SK-N-SH (cell line): ENCODE measurements around the gene NRF1. TPM values are rescaled to one million over a fixed set of nuclear protein-coding genes. Genes with fewer than 3 reads are reported as not detected.

Experiments
- CTCF ChIA-PET: fragments of 300-600, 350-600 bp; formaldehyde crosslinking; extraction: SDS; loops from one replicate; lab custom pipeline; 2021; lab: Yijun Ruan, JAX
- POLR2A ChIA-PET: fragments of 350-600 bp; sonication (Branson Sonifier 250); formaldehyde crosslinking; extraction: SDS; loops from one replicate; lab custom pipeline; 2020; ENCODE audit warnings: antibody characterized with exemption, inconsistent platforms; lab: Yijun Ruan, JAX
- DNase-seq: peaks from one replicate; pipeline ENCODE4 v3.0.0; 2012
- H2AFZ ChIP-seq: fragments of 200-600 bp; sonication (generic); 2 replicates; pipeline ENCODE4 v1.8.1; 2016; ENCODE audit warnings: antibody characterized with exemption, mild to moderate bottlenecking, low read depth
- H3F3A ChIP-seq: fragments of 200-600 bp; sonication (generic); replicated peaks from 2 replicates; pipeline ENCODE3; 2016; ENCODE audit warnings: antibody characterized with exemption, mild to moderate bottlenecking; ENCODE audit not compliant: insufficient read depth
- H3K27ac ChIP-seq, 2 experiments: fragments of 200-500 bp in 1 of 2; fragments of 200-600 bp in 1 of 2; sonication (Bioruptor generic) in 1 of 2; sonication (generic), shearing (Covaris generic) in 1 of 2; 2 replicates each; pipeline versions ENCODE4 v1.5.1 to v1.6.1; 2014 to 2016; ENCODE audit warnings: low read depth in 2 of 2, inconsistent platforms in 1 of 2, low read length in 1 of 2, mild to moderate bottlenecking in 1 of 2, mixed read lengths in 1 of 2
- H3K27me3 ChIP-seq: fragments of 200-600 bp; sonication (generic), shearing (Covaris generic); 2 replicates; pipeline ENCODE4 v1.6.1; 2016; ENCODE audit warnings: mixed run types; ENCODE audit not compliant: insufficient read depth
- H3K36me3 ChIP-seq, 2 experiments: fragments of 200-500 bp in 1 of 2; fragments of 200-600 bp in 1 of 2; sonication (Bioruptor generic) in 1 of 2; sonication (generic) in 1 of 2; replicated peaks in 1 of 2; 2 replicates each; pipeline versions ENCODE3 to v1.5.1; 2014 to 2016; ENCODE audit warnings: low read length in 1 of 2, mild to moderate bottlenecking in 1 of 2; ENCODE audit not compliant: insufficient read depth in 2 of 2, control insufficient read depth in 1 of 2
- H3K4me1 ChIP-seq, 2 experiments: fragments of 200-500 bp in 1 of 2; fragments of 200-600 bp in 1 of 2; sonication (Bioruptor generic) in 1 of 2; sonication (generic), shearing (Covaris generic) in 1 of 2; 2 replicates each; pipeline versions ENCODE4 v1.5.1 to v1.6.1; 2014 to 2016; ENCODE audit warnings: low read depth in 1 of 2, low read length in 1 of 2, mixed run types in 1 of 2; ENCODE audit not compliant: insufficient read depth in 2 of 2, control insufficient read depth in 1 of 2
- H3K4me2 ChIP-seq: fragments of 200-600 bp; sonication (generic), shearing (Covaris generic); 2 replicates; pipeline ENCODE4 v1.6.1; 2017; ENCODE audit warnings: mixed run types
- H3K4me3 ChIP-seq, 2 experiments: fragments of 200-500 bp in 1 of 2; fragments of 200-600 bp in 1 of 2; sonication (Bioruptor generic) in 1 of 2; sonication (generic), shearing (Covaris generic) in 1 of 2; 2 replicates each; pipeline versions ENCODE4 v1.5.1 to v1.8.1; 2014 to 2016; ENCODE audit warnings: low read depth in 2 of 2, inconsistent platforms in 1 of 2, low read length in 1 of 2, mild to moderate bottlenecking in 1 of 2, mixed read lengths in 1 of 2, moderate library complexity in 1 of 2
- H3K79me2 ChIP-seq: fragments of 200-600 bp; sonication (generic); 2 replicates; pipeline ENCODE4 v1.8.1; 2017; ENCODE audit warnings: mild to moderate bottlenecking; ENCODE audit not compliant: insufficient read depth
- H3K9ac ChIP-seq: fragments of 200-600 bp; sonication (generic); 2 replicates; pipeline ENCODE4 v1.6.1; 2017; ENCODE audit warnings: mixed run types
- H3K9me2 ChIP-seq: fragments of 200-600 bp; sonication (generic); 2 replicates; pipeline ENCODE4 v1.6.1; 2017; ENCODE audit warnings: mixed run types
- H3K9me3 ChIP-seq: fragments of 200-600 bp; sonication (generic); 2 replicates; pipeline ENCODE4 v1.6.1; 2017; ENCODE audit warnings: mixed run types, mild to moderate bottlenecking, moderate library complexity
- H4K20me1 ChIP-seq: fragments of 200-600 bp; sonication (generic); 2 replicates; pipeline ENCODE4 v1.6.1; 2017; ENCODE audit warnings: mild to moderate bottlenecking, mixed run types; ENCODE audit not compliant: insufficient read depth
- CHD2 ChIP-seq: fragments of 150-350 bp; IDR thresholded peaks from 2 replicates; pipeline ENCODE4 v1.6.1; 2018; ENCODE audit warnings: low read length; ENCODE audit not compliant: partially characterized antibody
- EP300 ChIP-seq, 2 experiments: IDR thresholded peaks; 2 replicates each; pipeline versions ENCODE4 v1.4.0 to v1.6.1; 2012; ENCODE audit warnings: borderline replicate concordance in 1 of 2, low read depth in 1 of 2, low read length in 1 of 2
- FOSL2 ChIP-seq: IDR thresholded peaks from 2 replicates; pipeline ENCODE4 v1.4.0; 2012; ENCODE audit warnings: low read depth, mild to moderate bottlenecking, moderate library complexity, borderline replicate concordance
- FOXJ3 ChIP-seq: sonication (generic); formaldehyde crosslinking; IDR thresholded peaks from 2 replicates; pipeline ENCODE4 v1.5.1; 2020; ENCODE audit warnings: mild to moderate bottlenecking, missing genetic modification reagents
- FOXM1 ChIP-seq: IDR thresholded peaks from 2 replicates; pipeline ENCODE4 v1.4.0; 2012; ENCODE audit warnings: low read depth, mild to moderate bottlenecking
- GABPA ChIP-seq: IDR thresholded peaks from 2 replicates; pipeline ENCODE4 v1.4.0; 2012; ENCODE audit warnings: low read depth, mild to moderate bottlenecking
- JUND ChIP-seq: IDR thresholded peaks from 2 replicates; pipeline ENCODE4 v1.4.0; 2012
- MEF2A ChIP-seq: IDR thresholded peaks from 2 replicates; pipeline ENCODE4 v1.4.0; 2012; ENCODE audit warnings: low read depth, borderline replicate concordance
- MXI1 ChIP-seq: IDR thresholded peaks from 2 replicates; pipeline ENCODE4 v1.6.1; 2012; ENCODE audit warnings: mild to moderate bottlenecking, low read depth, low read length, improper control_type of control experiment
- POLR2AphosphoS5 ChIP-seq: IDR thresholded peaks from 2 replicates; pipeline ENCODE4 v1.6.1; 2012; ENCODE audit warnings: low read depth, low read length
- RCOR1 ChIP-seq: fragments of 150-350 bp; IDR thresholded peaks from 2 replicates; pipeline ENCODE4 v1.6.1; 2017; ENCODE audit warnings: antibody characterized with exemption, low read length
- RFX5 ChIP-seq: IDR thresholded peaks from 2 replicates; pipeline ENCODE4 v1.6.1; 2012; ENCODE audit warnings: mild to moderate bottlenecking, improper control_type of control experiment, low read length
- RXRA ChIP-seq: IDR thresholded peaks from 2 replicates; pipeline ENCODE4 v1.4.0; 2012; ENCODE audit warnings: low read depth, mild to moderate bottlenecking, borderline replicate concordance
- SMC3 ChIP-seq: IDR thresholded peaks from 2 replicates; pipeline ENCODE4 v1.6.1; 2012; ENCODE audit warnings: low read depth, low read length, improper control_type of control experiment
- TCF12 ChIP-seq: IDR thresholded peaks from 2 replicates; pipeline ENCODE4 v1.4.0; 2012
- YY1 ChIP-seq: IDR thresholded peaks from 2 replicates; pipeline ENCODE4 v1.4.0; 2012; ENCODE audit warnings: low read depth, mild to moderate bottlenecking
- WGBS: methylation state at CpG from one replicate; pipeline ENCODE4 v1.1.6; 2017; ENCODE audit warnings: low lambda C conversion rate; 5-methylcytosine and 5-hydroxymethylcytosine counted together
- polyA plus RNA-seq, 3 experiments: library from polyadenylated mRNA; depleted of rRNA; stranded (reverse); fragments of >200 nt; gene quantifications; 2 replicates each; pipeline ENCODE4 v1.2.3, GENCODE V29; 2012
- TF ChIP-seq, protein P1 (sequence below): fragments of 150-350 bp; IDR thresholded peaks from 2 replicates; pipeline ENCODE4 v1.6.1; 2017; ENCODE audit warnings: antibody characterized with exemption, low read length, low read depth, borderline replicate concordance
- TF ChIP-seq, protein P2 (sequence below): fragments of 200-600 bp; sonication (generic); IDR thresholded peaks from 2 replicates; pipeline ENCODE4 v1.6.1; 2017; ENCODE audit warnings: antibody characterized with exemption, mild to moderate bottlenecking, moderate library complexity
- TF ChIP-seq, protein P3 (sequence below): IDR thresholded peaks from 2 replicates; pipeline ENCODE4 v1.4.0; 2012; ENCODE audit warnings: low read depth, borderline replicate concordance
- TF ChIP-seq, protein P4 (sequence below): IDR thresholded peaks from 2 replicates; pipeline ENCODE4 v1.6.1; 2012; ENCODE audit warnings: mild to moderate bottlenecking, low read depth, low read length, moderate library complexity
- TF ChIP-seq, protein P5 (sequence below): fragments of 150-350 bp; IDR thresholded peaks from 2 replicates; pipeline ENCODE4 v1.6.1; 2016; ENCODE audit warnings: mild to moderate bottlenecking, low read depth, low read length
- TF ChIP-seq, protein P6 (sequence below): IDR thresholded peaks from 2 replicates; pipeline ENCODE4 v1.4.0; 2012; ENCODE audit warnings: low read depth

Gene NRF1
- polyA plus RNA-seq, 1 of the 3 experiments (the other 2 are of a cell fraction), result 10.9 TPM

DNA sequence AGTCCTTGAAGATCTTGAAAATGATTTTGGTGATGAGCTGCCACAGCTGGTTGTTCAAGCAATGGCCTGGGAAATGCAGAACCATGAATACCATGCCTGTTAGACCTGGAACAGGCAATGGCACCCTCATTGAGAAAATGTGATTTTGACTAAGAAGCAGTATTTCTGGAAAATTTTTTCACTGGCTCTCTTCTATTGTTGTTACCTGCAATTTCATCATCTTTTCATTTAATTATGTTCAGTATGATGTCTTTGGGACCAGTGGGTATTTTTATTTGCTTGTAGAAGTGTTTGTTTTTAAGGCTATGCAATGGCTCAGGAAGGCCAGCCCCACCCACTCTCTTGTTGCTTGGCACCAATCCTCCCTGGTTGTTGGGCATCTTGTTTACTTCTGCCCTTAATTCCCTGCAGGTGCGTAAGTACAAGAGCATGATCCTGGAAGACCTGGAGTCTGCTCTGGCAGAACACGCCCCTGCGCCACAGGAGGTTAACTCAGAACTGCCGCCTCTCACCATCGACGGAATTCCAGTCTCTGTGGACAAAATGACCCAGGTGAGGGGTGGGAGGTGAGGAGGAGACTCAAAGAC lies 78.6 kb downstream of the NRF1 start (continued):
- TF ChIP-seq, protein P1, sequence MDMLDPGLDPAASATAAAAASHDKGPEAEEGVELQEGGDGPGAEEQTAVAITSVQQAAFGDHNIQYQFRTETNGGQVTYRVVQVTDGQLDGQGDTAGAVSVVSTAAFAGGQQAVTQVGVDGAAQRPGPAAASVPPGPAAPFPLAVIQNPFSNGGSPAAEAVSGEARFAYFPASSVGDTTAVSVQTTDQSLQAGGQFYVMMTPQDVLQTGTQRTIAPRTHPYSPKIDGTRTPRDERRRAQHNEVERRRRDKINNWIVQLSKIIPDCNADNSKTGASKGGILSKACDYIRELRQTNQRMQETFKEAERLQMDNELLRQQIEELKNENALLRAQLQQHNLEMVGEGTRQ, result no peak
- TF ChIP-seq CHD2, result no peak

DNA sequence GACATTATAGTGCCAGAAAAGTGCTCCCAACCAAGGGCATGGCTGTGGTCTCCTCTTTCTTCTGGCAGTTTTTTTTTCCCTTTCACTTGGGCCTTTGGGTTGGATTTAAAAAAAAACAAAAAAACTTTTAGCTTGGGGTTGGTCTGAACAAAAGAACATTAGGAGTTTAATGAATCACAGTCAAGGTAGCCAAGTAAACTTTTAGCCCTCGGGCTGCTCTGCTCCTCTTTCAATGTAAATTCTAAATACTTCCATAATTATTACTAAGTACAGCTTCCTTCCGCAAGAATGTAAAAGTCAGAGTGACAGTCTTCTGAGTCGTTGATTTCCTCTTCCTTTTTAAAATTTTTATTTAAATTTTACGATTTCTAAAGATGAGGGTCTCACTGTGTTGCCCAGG lies 79.2 kb downstream of the NRF1 start:
- CTCF ChIA-PET, result interaction anchor here (0.9 kb wide), 1 partner anchor 46 kb away, joined by 3 read pairs; no protein-coding TSS in a partner anchor
- Histone ChIP-seq H2AFZ (no peak overlapping the region), H3K4me1 (0 out of 4 replicates have a peak, but pooled peaks cover 0 to 3% of the 10 kb centered on the region in 2 experiments)

More for the DNA sequence above, 79.2 kb downstream of the NRF1 start:
- Histone ChIP-seq H3F3A (no peaks in the 10 kb centered on the region), H3K27me3 (no peaks in the 10 kb centered on the region), H3K4me2 (no peak overlapping the region), H3K27ac (no peak overlapping the region), H3K9me3 (no peaks in the 10 kb centered on the region), H3K9ac (no peak overlapping the region), H4K20me1 (no peaks in the 10 kb centered on the region), H3K36me3 (peaks cover 2 to 4% of the 10 kb centered on the region in 2 experiments), H3K79me2 (no peaks in the 10 kb centered on the region), H3K9me2 (no peaks in the 10 kb centered on the region), H3K4me3 (no peak overlapping the region)
- 55% methylated on average over 4 of the region's 4 CpGs for WGBS
- TF ChIP-seq MXI1 (no peak), FOXJ3 (CRISPR knock-in tag) (no peak), EP300 (IDR thresholded peaks at IDR 0.05; ENCODE audit: borderline replicate concordance in 1 of 2, low read depth in 1 of 2, low read length in 1 of 2) (no peak), SMC3 (no peak), YY1 (no peak), GABPA (no peak), FOXM1 (no peak), JUND (no peak), RCOR1 (no peak), TCF12 (no peak), RFX5 (no peak), POLR2AphosphoS5 (no peak), FOSL2 (no peak), RXRA (no peak), MEF2A (no peak)
- TF ChIP-seq, protein P2, sequence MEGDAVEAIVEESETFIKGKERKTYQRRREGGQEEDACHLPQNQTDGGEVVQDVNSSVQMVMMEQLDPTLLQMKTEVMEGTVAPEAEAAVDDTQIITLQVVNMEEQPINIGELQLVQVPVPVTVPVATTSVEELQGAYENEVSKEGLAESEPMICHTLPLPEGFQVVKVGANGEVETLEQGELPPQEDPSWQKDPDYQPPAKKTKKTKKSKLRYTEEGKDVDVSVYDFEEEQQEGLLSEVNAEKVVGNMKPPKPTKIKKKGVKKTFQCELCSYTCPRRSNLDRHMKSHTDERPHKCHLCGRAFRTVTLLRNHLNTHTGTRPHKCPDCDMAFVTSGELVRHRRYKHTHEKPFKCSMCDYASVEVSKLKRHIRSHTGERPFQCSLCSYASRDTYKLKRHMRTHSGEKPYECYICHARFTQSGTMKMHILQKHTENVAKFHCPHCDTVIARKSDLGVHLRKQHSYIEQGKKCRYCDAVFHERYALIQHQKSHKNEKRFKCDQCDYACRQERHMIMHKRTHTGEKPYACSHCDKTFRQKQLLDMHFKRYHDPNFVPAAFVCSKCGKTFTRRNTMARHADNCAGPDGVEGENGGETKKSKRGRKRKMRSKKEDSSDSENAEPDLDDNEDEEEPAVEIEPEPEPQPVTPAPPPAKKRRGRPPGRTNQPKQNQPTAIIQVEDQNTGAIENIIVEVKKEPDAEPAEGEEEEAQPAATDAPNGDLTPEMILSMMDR, result no peak
- TF ChIP-seq, protein P3, sequence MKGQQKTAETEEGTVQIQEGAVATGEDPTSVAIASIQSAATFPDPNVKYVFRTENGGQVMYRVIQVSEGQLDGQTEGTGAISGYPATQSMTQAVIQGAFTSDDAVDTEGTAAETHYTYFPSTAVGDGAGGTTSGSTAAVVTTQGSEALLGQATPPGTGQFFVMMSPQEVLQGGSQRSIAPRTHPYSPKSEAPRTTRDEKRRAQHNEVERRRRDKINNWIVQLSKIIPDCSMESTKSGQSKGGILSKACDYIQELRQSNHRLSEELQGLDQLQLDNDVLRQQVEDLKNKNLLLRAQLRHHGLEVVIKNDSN, result no peak
- TF ChIP-seq, protein P4, sequence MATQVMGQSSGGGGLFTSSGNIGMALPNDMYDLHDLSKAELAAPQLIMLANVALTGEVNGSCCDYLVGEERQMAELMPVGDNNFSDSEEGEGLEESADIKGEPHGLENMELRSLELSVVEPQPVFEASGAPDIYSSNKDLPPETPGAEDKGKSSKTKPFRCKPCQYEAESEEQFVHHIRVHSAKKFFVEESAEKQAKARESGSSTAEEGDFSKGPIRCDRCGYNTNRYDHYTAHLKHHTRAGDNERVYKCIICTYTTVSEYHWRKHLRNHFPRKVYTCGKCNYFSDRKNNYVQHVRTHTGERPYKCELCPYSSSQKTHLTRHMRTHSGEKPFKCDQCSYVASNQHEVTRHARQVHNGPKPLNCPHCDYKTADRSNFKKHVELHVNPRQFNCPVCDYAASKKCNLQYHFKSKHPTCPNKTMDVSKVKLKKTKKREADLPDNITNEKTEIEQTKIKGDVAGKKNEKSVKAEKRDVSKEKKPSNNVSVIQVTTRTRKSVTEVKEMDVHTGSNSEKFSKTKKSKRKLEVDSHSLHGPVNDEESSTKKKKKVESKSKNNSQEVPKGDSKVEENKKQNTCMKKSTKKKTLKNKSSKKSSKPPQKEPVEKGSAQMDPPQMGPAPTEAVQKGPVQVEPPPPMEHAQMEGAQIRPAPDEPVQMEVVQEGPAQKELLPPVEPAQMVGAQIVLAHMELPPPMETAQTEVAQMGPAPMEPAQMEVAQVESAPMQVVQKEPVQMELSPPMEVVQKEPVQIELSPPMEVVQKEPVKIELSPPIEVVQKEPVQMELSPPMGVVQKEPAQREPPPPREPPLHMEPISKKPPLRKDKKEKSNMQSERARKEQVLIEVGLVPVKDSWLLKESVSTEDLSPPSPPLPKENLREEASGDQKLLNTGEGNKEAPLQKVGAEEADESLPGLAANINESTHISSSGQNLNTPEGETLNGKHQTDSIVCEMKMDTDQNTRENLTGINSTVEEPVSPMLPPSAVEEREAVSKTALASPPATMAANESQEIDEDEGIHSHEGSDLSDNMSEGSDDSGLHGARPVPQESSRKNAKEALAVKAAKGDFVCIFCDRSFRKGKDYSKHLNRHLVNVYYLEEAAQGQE, result no peak
- TF ChIP-seq, protein P5, sequence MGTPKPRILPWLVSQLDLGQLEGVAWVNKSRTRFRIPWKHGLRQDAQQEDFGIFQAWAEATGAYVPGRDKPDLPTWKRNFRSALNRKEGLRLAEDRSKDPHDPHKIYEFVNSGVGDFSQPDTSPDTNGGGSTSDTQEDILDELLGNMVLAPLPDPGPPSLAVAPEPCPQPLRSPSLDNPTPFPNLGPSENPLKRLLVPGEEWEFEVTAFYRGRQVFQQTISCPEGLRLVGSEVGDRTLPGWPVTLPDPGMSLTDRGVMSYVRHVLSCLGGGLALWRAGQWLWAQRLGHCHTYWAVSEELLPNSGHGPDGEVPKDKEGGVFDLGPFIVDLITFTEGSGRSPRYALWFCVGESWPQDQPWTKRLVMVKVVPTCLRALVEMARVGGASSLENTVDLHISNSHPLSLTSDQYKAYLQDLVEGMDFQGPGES, result no peak
- TF ChIP-seq, protein P6, sequence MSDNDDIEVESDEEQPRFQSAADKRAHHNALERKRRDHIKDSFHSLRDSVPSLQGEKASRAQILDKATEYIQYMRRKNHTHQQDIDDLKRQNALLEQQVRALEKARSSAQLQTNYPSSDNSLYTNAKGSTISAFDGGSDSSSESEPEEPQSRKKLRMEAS, result no peak
- no peak for DNase-seq
- POLR2A ChIA-PET, result no interaction called here
